ENCODE measurements around the gene CHRM2.
"Not testable (repeated sequence)": the region's sequence is repeated elsewhere in the genome, so short reads cannot be mapped to it uniquely, and the experiment has no call there.

The CHRM2 gene

DNA sequence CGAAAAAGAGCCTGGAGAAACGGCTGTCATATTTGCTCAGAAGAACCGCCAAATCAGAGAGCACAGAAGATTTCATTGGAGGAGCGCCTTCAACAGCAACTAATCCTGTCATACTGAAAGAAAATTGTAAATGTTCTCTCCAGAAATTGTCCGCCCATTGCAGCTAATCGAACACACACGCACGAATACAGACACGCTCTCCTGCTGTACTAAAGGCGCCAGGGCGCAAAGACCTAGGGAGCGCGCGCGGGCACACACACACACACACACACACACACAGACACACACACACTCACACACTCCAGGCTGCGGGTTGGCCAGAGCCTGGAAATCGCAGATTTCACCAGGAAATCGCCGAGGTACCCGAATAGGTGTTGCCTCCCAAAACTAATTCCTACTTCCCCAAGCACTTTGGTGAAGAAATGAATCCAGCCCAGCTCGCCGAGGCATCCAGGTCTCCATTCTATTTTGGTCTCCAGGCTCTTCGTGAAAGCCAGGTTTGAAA lies at the start of gene CHRM2:
Gene CHRM2, plus strand, starts transcription at position 157 of the 505 bp plus-strand sequence. CDS start 146,214 bp downstream, outside the sequence.
- DNase-seq (ENCODE audit: low read depth) = no peak

DNA sequence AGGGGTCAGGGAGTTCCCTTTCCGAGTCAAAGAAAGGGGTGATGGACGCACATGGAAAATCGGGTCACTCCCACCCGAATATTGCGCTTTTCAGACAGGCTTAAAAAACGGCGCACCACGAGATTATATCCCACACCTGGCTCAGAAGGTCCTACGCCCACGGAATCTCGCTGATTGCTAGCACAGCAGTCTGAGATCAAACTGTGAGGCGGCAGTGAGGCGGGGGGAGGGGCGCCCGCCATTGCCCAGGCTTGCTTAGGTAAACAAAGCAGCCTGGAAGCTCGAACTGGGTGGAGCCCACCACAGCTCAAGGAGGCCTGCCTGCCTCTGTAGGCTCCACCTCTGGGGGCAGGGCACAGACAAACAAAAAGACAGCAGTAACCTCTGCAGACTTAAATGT lies 37.1 kb upstream of the CHRM2 start:
- not testable (repeated sequence) for DNase-seq (ENCODE audit: low read depth)

DNA sequence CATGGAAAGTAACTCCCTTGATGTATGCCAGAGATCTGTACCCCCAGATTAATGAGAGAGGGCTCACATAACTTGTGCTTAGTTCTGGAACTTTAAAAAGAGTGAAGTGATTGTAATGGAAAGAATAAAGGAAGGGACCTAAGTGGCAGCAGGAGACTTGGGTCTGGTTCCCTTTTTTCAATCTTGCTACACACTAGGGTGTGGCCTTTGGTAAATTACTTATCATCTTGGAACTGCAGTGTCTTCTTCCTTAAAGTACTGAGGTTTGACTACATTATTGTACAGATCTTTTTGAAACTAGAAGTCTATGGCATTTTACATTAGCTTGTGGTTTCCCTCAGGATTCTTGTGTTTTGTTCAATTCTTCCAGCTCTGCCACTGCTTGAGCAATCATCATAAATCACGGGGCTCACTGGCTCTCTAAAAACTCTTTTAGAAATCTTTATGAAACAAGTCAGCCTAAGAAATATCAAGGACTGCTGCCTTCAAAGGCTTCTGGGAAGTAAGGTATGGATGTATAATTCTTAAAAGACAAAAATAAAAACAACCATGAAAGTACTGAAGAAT lies 22.5 kb upstream of the CHRM2 start:
- no peak for DNase-seq (ENCODE audit: low read depth)

DNA sequence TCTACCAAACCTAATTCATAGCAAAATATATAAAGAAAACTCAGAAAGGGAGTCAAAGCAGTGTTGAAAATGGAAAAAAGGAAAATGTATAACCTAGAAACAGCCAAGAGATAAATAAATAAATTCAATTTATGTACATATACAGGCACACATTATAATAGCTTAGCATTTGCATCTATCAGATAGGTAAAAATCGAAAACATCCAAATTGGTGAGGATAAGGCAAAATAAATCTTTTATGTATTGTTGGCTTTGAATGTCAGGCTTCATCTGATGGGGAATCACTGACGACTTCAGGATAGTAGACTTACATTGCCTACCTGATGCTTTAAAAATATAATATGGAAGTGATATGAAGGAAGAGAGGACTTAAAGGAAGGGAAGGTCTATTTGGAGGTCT lies 20.6 kb upstream of the CHRM2 start:
- no peak for DNase-seq (ENCODE audit: low read depth)

DNA sequence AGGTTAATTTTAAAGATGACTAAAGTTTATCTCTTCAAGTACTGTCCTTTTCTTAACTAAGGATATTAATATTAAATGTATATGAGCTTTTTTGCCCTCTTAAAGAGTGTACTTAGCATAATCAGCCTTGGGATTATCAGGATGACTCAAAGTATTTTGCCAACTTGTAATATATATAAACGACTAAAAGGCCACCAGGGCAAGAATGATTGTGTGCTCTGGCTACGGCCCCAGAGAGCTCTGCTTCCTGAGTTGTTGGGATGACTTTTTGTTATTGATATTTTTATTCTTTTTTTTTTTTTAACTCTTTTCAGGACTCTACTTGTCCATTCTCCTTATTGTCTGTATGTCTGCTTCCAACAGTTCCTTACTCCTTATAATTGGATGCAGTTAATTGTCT lies 14.8 kb upstream of the CHRM2 start:
- no peak for DNase-seq (ENCODE audit: low read depth)

DNA sequence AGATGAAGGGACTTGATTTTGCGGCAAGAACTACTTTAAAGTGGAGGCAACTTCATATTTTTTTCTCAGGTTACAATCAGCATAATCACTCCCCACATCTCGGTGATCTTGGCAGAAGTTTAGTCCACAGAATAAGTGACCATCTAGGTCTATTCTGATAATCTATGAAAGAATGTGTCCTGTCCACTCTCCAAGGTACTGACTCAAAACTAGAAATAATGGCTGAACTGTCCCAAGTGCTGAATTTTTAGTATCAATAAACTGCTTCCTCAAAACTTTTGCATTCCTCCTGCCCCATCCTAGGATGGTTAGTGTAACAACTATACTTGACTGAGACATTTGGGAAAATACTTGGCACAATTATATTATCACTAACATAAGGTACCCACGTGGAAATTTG lies 10.9 kb upstream of the CHRM2 start:
- DNase-seq (ENCODE audit: low read depth) = no peak

DNA sequence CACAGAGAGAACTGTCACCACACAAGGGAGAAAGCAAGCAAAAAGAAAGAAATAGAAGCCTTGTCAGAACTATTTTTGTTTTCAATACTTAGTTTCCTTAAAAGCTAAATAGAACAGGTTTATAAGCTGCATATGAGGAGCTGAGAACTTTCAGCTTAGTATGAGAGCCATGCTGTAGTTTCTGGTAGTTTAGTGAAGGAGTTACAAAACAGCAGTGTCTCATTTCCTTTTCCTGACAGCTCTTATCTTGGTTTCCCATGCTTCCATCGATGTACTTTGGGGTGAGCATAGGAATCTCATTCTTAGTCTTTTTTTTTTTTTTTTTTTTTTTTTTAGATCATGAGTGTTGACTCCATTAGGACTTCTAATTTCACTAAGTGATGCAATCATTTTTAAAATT lies 8.6 kb upstream of the CHRM2 start:
- DNase-seq (ENCODE audit: low read depth) = no peak

DNA sequence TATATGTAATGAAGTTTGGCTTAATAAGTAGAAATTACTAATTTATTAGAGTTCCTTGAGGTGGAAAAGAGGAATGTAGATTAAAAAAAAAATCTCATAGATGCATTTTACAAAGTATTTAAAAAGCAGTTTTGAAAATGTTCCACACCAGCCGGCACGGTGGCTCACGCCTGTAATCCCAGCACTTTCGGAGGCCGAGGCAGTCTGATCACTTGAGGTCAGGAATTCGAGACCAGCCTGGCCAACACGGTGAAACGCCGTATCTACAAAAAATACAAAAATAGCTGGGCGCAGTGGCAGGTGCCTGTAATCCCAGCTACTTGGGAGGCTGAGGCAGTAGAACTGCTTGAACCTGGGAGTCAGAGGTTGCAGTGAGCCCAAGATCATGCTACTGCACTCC lies 3.2 kb upstream of the CHRM2 start:
- DNase-seq (ENCODE audit: low read depth) = no peak

DNA sequence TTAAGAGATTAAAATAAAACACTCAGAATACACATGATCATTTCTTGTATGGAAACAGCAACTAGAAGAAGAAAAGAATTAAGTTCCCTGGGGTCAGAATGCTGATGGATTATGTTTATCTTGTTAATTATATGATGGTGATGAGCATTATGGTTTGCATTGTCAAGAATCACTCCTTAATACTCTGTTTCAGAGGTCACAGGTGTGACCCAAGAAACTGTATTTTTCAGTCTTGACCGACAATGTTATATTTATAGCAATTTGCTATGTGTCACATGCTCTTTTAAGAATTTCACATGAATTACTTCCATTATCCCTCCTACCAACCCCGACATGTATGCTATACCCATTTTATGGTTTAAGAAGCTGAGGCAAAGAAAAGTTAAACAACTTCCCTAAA lies 2.7 kb upstream of the CHRM2 start:
- no peak for DNase-seq (ENCODE audit: low read depth)

DNA sequence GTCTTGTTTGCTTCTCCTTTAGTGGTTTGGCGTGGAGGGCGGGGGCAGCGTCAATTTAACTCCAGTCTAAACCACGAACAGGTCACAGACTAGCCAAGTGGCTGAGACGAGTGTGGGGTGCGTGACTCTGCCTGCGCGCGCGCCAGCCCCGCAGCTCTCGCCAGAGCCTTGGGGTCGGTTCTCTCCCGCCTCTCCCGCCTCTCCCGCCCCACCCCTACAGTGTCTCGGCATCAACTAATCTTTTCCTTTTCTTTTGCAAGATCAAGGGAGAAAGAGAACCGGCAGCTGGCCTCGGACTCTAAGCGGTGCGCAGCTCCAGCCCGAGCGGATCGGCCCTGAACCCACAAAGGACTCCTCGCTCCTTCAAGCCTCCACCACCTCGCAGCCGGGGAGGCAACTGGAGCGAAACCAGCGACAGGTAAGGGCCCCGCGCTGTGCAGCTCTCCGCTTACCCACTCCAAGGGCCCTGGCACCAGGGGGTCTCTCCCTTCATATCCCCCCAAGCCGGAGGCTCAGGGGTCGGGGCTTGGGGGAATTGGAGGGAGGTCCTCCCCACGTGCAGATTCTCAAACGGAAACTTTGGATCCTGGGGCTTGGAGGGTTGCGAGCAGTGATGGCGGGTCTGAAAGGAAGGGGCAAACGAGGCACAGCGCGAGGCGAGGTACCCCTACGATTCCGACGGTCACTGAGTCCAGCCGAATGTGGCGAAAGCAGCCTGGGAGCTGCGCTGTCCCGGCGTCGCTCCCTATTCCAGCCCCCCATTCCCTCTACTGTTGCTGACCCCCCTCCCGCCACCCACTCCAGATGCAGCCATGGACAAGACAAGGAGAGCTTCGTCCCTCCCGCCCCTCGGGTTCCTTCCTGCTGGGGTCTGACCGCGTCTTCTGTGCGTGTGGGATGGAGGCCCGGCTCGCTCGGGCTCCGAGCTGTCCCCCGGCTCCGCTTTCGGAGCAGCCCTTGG lies 829 bp downstream of the CHRM2 start:
- DNase-seq (ENCODE audit: low read depth) = no peak

DNA sequence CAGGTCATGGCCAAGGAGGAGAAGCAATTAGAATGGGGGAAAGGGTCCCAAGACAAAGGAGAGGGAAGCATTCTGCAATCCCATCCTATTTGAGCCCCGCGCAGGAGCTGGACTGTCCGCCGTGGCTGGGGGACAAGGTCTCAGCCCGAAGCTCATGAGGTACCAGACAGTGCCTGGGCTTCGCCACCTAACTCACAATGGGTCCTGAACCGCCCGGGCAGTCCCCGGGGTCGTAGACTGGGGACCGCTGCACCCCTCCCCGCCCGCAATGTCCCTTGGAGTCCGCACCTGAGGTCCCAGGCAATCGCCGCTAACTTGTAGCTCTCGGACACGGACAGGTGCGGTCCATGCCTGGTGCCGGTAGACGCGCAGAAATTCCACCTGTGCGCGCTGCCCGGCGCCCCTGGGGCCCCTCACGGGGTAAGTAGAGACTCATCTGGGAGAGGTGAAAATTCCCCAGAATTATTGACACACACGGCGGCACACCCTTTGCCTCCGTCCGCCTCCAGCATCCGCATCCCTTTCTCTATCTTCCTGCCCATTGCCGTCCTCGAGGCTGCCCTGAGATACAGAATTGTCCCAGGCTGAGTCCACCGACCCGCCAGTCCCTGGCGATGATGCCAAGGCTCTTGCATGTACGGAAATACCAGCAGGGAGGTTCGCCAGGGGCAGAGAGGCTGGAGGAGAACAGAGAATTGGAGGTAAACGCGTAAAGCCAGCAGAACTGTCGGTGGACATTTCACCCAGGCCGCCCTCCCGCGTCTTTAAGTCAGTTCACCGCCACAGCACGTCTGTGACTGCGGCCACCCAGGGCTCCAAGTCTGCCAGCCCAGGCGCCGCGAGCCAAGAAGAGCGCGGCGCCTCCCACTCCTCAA lies 1.8 kb downstream of the CHRM2 start:
- DNase-seq (ENCODE audit: low read depth) = no peak

DNA sequence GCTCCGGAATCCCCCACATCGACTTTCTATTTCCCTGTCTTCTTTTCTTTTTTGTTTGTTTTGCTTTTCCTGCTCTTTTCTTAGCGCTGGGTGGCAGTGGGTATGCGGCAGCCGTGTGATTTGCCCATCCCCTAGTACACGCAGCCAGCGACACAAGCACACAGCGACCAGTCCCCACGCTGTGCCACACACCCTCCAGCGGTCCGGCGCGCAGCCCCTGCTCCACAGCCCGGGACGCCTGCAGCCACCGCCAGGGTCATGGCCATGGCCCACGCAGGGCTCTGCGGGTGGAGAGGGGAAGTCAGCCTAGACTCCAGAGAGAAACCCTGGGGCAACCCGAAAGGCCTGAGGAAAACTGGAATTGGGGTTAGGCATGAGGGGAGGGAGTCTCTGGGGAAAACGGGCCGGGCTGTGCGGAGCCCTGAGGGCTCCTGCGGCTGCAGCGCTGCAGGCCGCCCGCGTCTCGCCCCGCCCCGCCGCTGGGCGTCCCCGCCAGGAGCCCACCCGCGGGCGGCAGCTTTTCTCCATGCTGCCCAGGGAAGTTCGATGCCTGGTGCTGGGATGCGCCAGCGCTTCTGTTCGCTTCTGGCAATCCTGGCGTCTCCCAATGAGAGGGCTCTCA lies 2.5 kb downstream of the CHRM2 start:
- DNase-seq (ENCODE audit: low read depth) = no peak

DNA sequence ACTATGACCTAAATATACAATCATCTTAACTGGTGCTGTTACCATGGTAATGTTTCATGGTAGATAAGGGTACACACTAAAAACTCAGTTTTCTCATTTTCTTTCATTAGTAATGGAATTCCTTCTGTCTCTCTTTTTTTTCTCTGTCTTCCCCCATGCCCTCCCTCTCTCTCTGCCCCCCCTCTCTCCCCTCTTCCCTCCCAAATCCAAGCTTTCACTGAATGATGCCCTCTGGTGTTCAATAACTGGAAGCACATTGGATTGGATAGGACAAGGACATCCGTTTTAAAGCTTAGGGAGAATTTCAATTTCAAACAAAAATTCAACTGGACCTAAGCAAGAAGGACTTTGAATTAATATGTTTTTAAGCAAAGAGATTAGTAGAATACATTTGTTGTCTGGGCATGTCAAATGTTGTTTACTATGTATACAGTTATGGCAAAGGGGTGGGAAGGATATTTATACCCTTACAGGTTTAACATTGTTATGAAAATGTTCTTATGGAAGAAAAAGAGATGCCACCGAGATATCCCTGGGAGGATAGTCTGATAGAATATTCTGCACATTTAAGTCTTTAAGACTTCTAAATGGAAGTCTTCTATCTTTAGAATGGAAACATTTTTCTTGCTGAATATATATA lies 6.1 kb downstream of the CHRM2 start:
- no peak for DNase-seq (ENCODE audit: low read depth)

DNA sequence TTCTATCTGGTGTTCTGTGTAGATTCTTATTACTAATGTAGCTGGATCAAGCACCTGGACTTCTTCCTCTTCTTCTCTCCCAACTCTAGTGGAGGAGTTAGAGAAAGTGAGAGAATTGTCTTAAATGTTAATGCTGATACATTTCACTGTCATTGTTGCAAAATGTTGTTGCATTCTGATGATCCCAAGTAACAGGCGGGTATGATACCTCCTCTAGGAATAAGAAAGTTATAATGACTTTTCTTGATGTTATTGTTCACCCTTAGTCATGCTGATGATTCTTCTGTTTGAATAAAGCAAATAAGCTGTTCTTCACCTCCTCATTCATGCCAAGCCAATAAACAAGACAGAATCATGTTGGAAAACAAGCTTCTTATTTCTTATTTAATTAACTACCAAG lies 9.1 kb downstream of the CHRM2 start:
- no peak for DNase-seq (ENCODE audit: low read depth)

DNA sequence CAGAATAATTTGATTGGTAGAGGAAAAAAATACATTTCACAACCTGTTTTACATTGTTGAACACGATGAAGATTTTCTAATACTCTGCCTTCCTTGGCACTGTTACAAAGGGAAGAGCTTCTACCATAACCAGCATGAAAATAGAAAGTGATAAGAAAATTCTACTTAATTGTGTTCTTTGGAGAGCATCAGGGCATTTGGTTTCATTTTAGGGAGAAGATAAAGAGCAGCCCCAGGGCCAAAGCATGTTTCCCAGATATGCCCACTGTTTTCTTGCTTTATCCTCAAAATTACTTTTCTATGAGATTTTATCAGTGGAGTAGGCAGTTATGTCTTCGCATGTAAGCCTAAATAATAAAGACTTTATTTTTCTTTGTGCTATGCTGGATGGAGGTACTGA lies 9.5 kb downstream of the CHRM2 start:
- no peak for DNase-seq (ENCODE audit: low read depth)

DNA sequence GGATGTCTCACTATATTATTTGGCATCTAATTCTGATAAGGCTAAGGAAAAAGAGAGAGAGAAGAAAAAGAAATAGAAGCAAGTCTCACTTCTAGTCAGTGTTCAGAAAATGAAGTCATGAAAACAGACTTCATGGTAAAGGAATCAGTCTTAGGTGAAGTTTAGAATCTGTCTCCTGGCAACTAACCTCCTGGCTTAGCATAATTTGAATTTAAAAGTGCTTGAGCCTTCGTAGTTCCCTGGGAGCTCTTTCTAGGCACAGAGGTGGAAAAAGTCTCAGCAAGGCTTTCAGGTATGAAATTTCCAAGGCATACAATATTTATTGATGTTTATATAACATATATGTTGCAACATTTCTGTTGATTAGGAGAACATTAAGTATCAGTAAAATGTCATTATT lies 10.4 kb downstream of the CHRM2 start:
- DNase-seq (ENCODE audit: low read depth) = no peak

DNA sequence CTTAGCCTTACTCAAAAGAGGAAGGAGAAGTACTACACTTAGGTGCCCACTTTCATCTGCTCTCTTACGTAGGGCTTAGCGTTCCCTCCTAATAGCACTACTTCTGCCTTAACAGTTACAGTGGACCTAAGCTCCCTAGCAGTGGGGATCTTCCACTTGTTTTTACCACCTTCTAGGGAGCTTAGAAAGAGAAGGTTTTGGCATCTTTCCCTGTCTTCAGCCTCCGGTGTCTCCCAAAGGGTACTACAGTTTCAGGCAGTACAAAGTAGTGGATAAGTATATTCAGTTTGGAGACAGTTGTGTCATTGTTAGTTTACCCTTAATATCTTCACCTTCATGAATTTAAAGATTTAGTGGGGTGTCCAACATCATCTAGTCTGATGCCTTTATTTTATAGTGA lies 14.6 kb downstream of the CHRM2 start:
- DNase-seq (ENCODE audit: low read depth) = no peak

DNA sequence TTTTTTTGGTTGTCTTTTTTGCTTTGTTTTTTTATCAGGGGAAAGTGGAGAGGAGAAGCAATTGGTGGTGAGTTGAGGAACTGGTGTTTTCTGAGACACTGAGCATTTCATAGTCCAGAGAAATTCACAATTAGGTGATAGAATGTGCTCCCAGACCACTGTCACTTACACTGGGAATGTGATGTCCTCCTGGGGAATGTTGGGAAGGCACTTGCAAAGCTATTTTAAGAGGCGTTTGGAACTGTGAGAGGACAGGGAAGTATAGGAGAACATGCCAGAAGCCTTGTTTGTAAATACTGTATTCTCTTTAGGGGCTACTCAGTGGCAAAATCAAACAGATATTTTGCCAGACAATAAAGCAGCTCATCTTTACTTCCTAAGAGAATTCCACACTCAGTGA lies 16.0 kb downstream of the CHRM2 start:
- no peak for DNase-seq (ENCODE audit: low read depth)

DNA sequence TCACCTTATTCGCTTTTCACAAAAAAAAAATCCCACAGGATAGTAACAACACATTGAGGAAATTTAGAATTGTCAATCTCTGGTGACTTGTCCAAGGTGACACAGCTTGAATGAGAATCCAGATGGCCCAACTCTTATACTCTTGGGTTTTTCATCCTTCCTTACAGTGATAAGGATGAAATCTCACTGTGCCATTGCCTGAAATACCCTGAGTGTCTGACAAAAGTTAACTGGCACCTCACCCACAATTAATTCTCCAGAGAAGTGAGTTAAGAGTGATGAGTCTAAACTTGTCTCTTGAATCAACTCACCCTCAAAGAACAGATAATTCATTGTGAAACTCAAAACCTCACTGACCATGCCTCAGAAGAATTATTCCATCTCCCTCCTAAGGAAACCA lies 18.9 kb downstream of the CHRM2 start:
- DNase-seq (ENCODE audit: low read depth) = no peak

DNA sequence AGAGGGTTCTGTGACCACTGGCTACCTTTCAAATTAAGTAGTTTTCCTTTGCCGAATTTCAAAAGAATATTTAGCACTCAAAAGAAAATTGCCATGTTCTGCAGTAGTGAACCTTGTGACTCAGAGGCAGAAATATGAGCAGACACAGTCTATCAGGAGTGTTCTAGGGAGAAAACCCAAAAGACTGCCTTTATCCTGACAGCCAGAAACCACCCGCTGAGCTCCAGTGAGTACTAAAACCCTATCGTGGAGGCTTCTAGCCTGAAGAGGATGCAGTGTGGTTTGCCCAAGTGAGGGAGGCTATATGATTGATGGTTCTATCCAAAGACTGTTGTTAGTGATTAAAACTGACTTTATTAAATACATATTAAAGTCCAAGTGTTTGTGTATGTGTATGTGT lies 21.9 kb downstream of the CHRM2 start:
- no peak for DNase-seq (ENCODE audit: low read depth)

DNA sequence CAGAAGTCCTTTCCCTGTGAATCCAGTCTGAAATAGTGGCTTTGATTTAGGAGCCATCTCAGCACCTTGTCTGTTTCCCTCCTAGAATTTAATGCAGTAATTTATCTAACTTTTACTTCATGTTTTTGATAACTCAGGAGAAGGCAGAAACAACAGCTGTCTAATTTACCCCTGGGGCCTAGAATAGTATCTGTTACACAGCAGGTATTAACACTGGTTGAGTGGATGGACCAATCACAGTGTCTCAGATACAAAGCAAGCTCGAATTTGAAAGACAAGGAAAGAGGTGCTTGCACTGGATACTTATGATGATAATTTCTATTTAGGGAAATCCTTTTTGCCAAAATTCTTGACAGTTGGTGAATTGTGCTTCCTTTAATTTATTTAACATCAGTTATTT lies 23.4 kb downstream of the CHRM2 start:
- DNase-seq (ENCODE audit: low read depth) = no peak

DNA sequence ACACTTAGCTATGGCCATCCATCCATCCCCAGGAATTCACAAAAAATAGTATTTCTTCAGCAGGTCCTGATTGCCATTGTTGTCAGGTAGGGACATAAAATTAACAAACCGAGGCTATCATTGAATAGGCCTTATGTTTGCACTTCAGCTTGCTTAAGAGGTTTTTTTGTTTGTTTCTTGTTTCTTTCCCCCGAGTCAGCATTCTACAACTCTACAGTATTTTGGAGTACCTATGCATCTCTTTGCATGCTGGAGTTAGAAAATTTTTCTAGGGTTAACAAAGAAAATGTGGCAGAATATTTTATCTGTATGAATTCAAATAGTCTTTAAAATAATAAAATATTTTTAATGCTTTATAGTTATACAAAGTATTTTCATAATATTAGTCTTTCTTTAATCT lies 26.3 kb downstream of the CHRM2 start:
- no peak for DNase-seq (ENCODE audit: low read depth)
